CD8-positive, alpha-beta memory T cell (primary cell): ENCODE data around the gene TM2D1. TPM values are rescaled to one million over a fixed set of nuclear protein-coding genes. Genes with fewer than 3 reads are reported as not detected.
A peak's percentile ranks its signal among the peaks of the same experiment; 100 is the strongest.

ENCODE experiments used
- CTCF ChIA-PET: fragments of 350-600 bp; sonication (Branson Sonifier 250); formaldehyde crosslinking; loops from one replicate; lab custom pipeline; 2021; ENCODE audit warnings: antibody characterized with exemption; lab: Charles Lee
- POLR2A ChIA-PET: fragments of 350-600 bp; sonication (Branson Sonifier 250); formaldehyde crosslinking; loops from one replicate; lab custom pipeline; 2021; ENCODE audit warnings: antibody characterized with exemption; lab: Charles Lee
- DNase-seq, 5 donors: peaks; one replicate each; pipeline versions ENCODE4 v3.0.0 to v3.0.0-alpha.2; 2020 to 2022; ENCODE audit warnings: mixed read lengths in 1 of 5
- H3K27ac ChIP-seq: one replicate; pipeline ENCODE4 v1.7.0; 2013; ENCODE audit warnings: low read depth, mild to moderate bottlenecking, low read length, moderate library complexity
- H3K27me3 ChIP-seq: 2 replicates; pipeline ENCODE4 v1.7.0; 2013; ENCODE audit warnings: low read length, mild to moderate bottlenecking; ENCODE audit not compliant: insufficient read depth, poor library complexity, severe bottlenecking
- H3K36me3 ChIP-seq: 2 replicates; pipeline ENCODE4 v1.7.0; 2013; ENCODE audit warnings: mild to moderate bottlenecking, low read length, moderate library complexity; ENCODE audit not compliant: insufficient read depth
- H3K4me1 ChIP-seq: 2 replicates; pipeline ENCODE4 v1.7.0; 2013; ENCODE audit warnings: mild to moderate bottlenecking, low read length, moderate library complexity; ENCODE audit not compliant: insufficient read depth
- H3K4me3 ChIP-seq: 2 replicates; pipeline ENCODE4 v1.7.0; 2013; ENCODE audit warnings: mild to moderate bottlenecking, low read length
- H3K9me3 ChIP-seq: 2 replicates; pipeline ENCODE4 v1.7.0; 2013; ENCODE audit warnings: mild to moderate bottlenecking, low read length
- H3K27ac Mint-ChIP-seq, 8 donors: one replicate each; pipeline ENCODE4 v1.8.0; 2020 to 2021; ENCODE audit warnings: mixed read lengths in 8 of 8, mild to moderate bottlenecking in 6 of 8, inconsistent platforms in 3 of 8, moderate library complexity in 3 of 8
- H3K27me3 Mint-ChIP-seq, 2 donors: one replicate each; pipeline ENCODE4 v1.8.0; 2020 to 2021; ENCODE audit warnings: mixed read lengths in 2 of 2, mild to moderate bottlenecking in 1 of 2, moderate library complexity in 1 of 2
- H3K36me3 Mint-ChIP-seq, 3 donors: one replicate each; pipeline ENCODE4 v1.8.0; 2020 to 2021; ENCODE audit warnings: mixed read lengths in 3 of 3, inconsistent platforms in 1 of 3, mild to moderate bottlenecking in 1 of 3
- H3K4me1 Mint-ChIP-seq, 3 donors: one replicate each; pipeline ENCODE4 v1.8.0; 2020 to 2021; ENCODE audit warnings: mixed read lengths in 3 of 3, inconsistent platforms in 1 of 3, mild to moderate bottlenecking in 1 of 3
- H3K4me3 Mint-ChIP-seq, 7 donors: one replicate each; pipeline ENCODE4 v1.8.0; 2020 to 2021; ENCODE audit warnings: mixed read lengths in 7 of 7, mild to moderate bottlenecking in 6 of 7, moderate library complexity in 4 of 7, inconsistent platforms in 2 of 7
- H3K9me3 Mint-ChIP-seq, 5 donors: one replicate each; pipeline ENCODE4 v1.8.0; 2020 to 2022; ENCODE audit warnings: mixed read lengths in 5 of 5, mild to moderate bottlenecking in 3 of 5, moderate library complexity in 2 of 5, inconsistent platforms in 1 of 5
- polyA plus RNA-seq: library from polyadenylated mRNA; unstranded; fragments of 300-500 nt; fragmentation: Illumina TruSeq; gene quantifications from one replicate; pipeline ENCODE4 v1.2.3, GENCODE V29; 2021
- total RNA-seq, 2 experiments: library from RNA; stranded (reverse); gene quantifications; one replicate each; pipeline ENCODE4 v1.2.3, GENCODE V29; 2021

TM2D1 gene
- total and polyA plus RNA-seq, 3 experiments from 2014 or later = 30.1 to 37.1 (median 32.5) TPM

DNA sequence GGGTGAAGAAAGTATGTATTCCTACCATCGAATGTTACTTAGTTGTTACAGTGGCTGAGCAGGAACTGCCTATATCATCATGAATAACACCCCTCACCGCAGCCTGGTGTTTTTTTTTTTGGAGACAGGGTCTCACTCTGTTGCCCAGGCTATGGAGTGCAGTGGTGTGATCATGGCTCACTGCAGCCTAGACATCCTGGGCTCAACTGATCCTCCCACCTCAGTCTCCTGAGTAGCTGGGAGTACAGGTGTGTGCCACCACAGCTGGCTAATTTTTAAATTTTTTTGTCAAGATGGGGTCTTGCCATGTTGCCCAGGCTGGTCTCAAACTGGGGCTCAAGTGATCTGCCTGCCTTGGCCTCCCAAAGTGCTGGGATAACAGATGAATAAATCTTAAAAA lies 24.6 kb upstream of the TM2D1 start:
- Histone ChIP-seq H3K27ac (no peak overlapping the region), H3K27me3 (no peaks in the 10 kb centered on the region), H3K9me3 (no peaks in the 10 kb centered on the region), H3K4me1 (no peaks in the 10 kb centered on the region), H3K36me3 (no peaks in the 10 kb centered on the region), H3K4me3 (no peak overlapping the region)
- POLR2A ChIA-PET = interaction anchor here (1.1 kb wide), 1 partner anchor 53 kb away, joined by 4 read pairs; no protein-coding TSS in a partner anchor
- Mint-ChIP-seq H3K27me3 (no peaks in the 10 kb centered on the region), H3K36me3 (peaks cover 0 to 5% (median 0%) of the 10 kb centered on the region in 3 donors), H3K27ac (no peak overlapping the region), H3K9me3 (no peaks in the 10 kb centered on the region), H3K4me3 (no peak overlapping the region), H3K4me1 (peaks cover 11 to 34% (median 28%) of the 10 kb centered on the region in 3 donors)
- DNase-seq = no peak
- CTCF ChIA-PET = no interaction called here

DNA sequence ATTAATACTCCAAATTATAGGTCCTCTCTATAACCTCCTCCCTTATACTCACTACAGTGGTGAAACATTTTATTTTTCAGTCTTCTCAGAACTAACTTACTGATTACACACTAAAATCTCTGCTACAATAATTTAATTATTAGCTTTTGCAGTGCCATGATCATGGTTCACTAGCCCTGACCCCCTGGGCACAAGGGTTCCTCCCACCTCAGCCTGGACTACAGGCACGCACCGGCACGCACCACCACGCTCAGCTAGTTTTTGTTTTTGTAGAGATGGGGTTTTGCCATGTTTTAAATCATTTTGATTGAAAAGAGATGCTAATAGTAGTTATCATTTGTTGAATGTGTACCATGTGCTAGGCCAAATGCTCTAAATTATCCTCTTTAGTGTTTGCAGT lies 23.6 kb upstream of the TM2D1 start:
- ChIA-PET POLR2A (interaction anchor here (0.7 kb wide), 2 partner anchors 22 to 146 kb away, joined by 3 read pairs; no protein-coding TSS in a partner anchor), CTCF (no interaction called here)
- Mint-ChIP-seq H3K4me1 (peaks cover 15 to 38% (median 29%) of the 10 kb centered on the region in 3 donors), H3K36me3 (peaks cover 0 to 5% (median 0%) of the 10 kb centered on the region in 3 donors), H3K9me3 (no peaks in the 10 kb centered on the region), H3K27me3 (no peaks in the 10 kb centered on the region), H3K27ac (peak overlapping the region in 1 of 8 donors; percentile 32), H3K4me3 (no peak overlapping the region)
- H3K4me1 ChIP-seq = no peaks in the 10 kb centered on the region
- H3K9me3 ChIP-seq = no peaks in the 10 kb centered on the region
- no peaks in the 10 kb centered on the region for H3K27me3 ChIP-seq
- no peak overlapping the region for H3K4me3 ChIP-seq
- H3K36me3 ChIP-seq = no peaks in the 10 kb centered on the region
- DNase-seq = no peak
- no peak overlapping the region for H3K27ac ChIP-seq

DNA sequence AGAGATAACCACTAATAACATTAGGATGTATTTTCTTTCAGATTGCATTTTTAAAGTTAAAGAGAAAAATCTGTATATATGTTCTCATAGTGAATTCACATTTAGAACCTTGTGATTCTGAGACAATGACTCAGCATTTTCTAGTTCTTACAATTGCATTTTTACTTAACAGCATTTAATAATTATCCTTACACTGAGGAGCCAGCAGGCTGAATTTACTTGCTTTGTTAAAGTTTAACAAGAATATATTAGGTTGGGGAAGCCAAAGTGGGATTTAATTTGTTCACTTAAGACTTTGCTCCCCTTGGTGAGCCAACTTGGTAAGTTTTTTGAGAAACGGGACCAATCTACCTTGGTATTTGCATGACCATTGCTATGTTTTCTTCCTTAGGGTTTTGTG lies 21.9 kb upstream of the TM2D1 start:
- H3K36me3 Mint-ChIP-seq = peaks cover 0 to 8% (median 0%) of the 10 kb centered on the region in 3 donors

DNA sequence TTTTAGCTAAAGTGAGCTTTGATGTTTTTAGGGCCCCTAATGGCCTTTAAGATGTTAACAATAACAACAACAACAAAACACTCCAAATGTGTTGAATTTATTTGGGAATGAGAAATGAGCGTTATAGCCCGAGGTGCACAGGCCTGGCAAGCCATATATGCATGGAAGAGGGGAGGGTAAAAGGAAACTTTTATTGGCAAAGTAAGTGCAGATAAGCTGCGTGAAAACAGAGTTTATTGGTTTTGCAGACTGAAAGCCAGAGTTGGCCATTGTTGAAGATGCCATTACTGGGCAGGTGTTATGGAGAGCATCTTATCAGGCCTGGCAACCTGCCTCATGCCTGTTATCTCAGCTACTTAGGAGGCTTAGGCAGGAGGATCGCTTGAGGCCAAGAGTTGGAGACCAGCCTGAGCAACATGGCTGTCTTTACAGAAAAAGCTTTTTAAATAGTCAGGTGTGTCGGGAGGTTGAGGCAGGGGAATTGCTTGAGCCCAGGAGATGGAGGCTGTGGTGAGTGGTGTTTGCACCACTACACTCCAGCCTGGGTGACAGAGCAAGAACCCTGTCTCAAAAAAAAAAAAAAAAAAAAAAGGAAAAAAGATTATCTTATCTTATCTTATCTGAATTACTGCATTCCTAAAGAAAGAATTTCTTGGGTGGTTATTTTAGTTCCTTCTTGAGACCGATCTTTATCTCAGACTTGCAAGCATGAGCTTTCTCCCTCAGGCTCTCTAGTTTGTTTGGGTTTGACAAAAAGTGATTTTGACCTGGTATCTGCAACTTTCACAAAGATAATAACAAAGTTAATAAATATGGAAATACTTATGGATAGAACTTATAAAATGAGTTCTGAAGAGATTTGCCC lies 19.0 kb upstream of the TM2D1 start:
- Histone ChIP-seq H3K9me3 (no peaks in the 10 kb centered on the region), H3K4me1 (peaks cover 8% of the 10 kb centered on the region), H3K36me3 (no peaks in the 10 kb centered on the region), H3K27me3 (no peaks in the 10 kb centered on the region), H3K27ac (no peak overlapping the region), H3K4me3 (no peak overlapping the region)
- H3K27me3 Mint-ChIP-seq = peaks cover 0 to 2% of the 10 kb centered on the region in 2 donors
- DNase-seq = peak in 1 of 5 donors; percentile 8
- H3K9me3 Mint-ChIP-seq = no peaks in the 10 kb centered on the region
- H3K4me1 Mint-ChIP-seq = peaks cover 28 to 47% (median 47%) of the 10 kb centered on the region in 3 donors
- peak overlapping the region; percentile 0 to 84 (median 73) for H3K4me3 Mint-ChIP-seq
- H3K36me3 Mint-ChIP-seq = peaks cover 0 to 7% (median 0%) of the 10 kb centered on the region in 3 donors
- CTCF ChIA-PET = interaction anchor here (0.6 to 1.3 kb wide), 2 partner anchors 10 to 100 kb away, joined by 3 read pairs; no protein-coding TSS in a partner anchor
- H3K27ac Mint-ChIP-seq = peak overlapping the region; percentile 5 to 93 (median 80)
- POLR2A ChIA-PET = interaction anchor here (0.6 kb wide), 1 partner anchor 529 kb away, joined by 3 read pairs; no protein-coding TSS in a partner anchor

More for the DNA sequence above, 21.9 kb upstream of the TM2D1 start:
- DNase-seq = no peak
- H3K27ac ChIP-seq = no peak overlapping the region
- no peaks in the 10 kb centered on the region for H3K27me3 ChIP-seq
- no peak overlapping the region for H3K4me3 Mint-ChIP-seq
- H3K9me3 Mint-ChIP-seq = no peaks in the 10 kb centered on the region
- H3K4me1 Mint-ChIP-seq = peaks cover 21 to 44% (median 36%) of the 10 kb centered on the region in 3 donors
- H3K27me3 Mint-ChIP-seq = no peaks in the 10 kb centered on the region
- H3K36me3 ChIP-seq = no peaks in the 10 kb centered on the region
- H3K4me1 ChIP-seq = peaks cover 1% of the 10 kb centered on the region
- ChIA-PET POLR2A (no interaction called here), CTCF (no interaction called here)
- peak overlapping the region in 2 of 8 donors; percentile 21 to 22 for H3K27ac Mint-ChIP-seq
- no peak overlapping the region for H3K4me3 ChIP-seq
- H3K9me3 ChIP-seq = no peaks in the 10 kb centered on the region

DNA sequence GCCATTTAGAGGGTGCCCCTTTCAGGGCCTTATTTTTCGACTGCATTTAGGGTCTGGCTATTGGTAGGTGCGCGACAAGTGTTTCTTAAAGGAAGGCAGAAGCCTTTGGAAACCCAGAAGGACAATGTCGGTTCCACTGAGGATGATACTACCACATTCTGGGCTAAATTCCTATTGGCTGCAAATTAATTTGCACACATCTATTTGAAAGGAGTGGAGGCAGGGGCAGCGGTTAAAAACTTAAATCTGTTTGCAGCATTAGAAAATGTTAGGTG lies 18.4 kb upstream of the TM2D1 start:
- Mint-ChIP-seq H3K4me1 (peaks cover 29 to 47% (median 47%) of the 10 kb centered on the region in 3 donors), H3K36me3 (peaks cover 0 to 6% (median 0%) of the 10 kb centered on the region in 3 donors), H3K9me3 (no peaks in the 10 kb centered on the region), H3K4me3 (peak overlapping the region; percentile 67 to 84 (median 75)), H3K27me3 (peaks cover 0 to 2% of the 10 kb centered on the region in 2 donors), H3K27ac (peak overlapping the region; percentile 36 to 92 (median 78))
- Histone ChIP-seq H3K9me3 (no peaks in the 10 kb centered on the region), H3K36me3 (no peaks in the 10 kb centered on the region), H3K4me3 (no peak overlapping the region), H3K27ac (no peak overlapping the region), H3K4me1 (peaks cover 8% of the 10 kb centered on the region), H3K27me3 (no peaks in the 10 kb centered on the region)
- ChIA-PET CTCF (interaction anchor here (1.3 kb wide), 1 partner anchor 99 kb away, joined by 3 read pairs; no protein-coding TSS in a partner anchor), POLR2A (interaction anchor here (0.6 kb wide), 1 partner anchor 529 kb away, joined by 3 read pairs; no protein-coding TSS in a partner anchor)
- DNase-seq = no peak

DNA sequence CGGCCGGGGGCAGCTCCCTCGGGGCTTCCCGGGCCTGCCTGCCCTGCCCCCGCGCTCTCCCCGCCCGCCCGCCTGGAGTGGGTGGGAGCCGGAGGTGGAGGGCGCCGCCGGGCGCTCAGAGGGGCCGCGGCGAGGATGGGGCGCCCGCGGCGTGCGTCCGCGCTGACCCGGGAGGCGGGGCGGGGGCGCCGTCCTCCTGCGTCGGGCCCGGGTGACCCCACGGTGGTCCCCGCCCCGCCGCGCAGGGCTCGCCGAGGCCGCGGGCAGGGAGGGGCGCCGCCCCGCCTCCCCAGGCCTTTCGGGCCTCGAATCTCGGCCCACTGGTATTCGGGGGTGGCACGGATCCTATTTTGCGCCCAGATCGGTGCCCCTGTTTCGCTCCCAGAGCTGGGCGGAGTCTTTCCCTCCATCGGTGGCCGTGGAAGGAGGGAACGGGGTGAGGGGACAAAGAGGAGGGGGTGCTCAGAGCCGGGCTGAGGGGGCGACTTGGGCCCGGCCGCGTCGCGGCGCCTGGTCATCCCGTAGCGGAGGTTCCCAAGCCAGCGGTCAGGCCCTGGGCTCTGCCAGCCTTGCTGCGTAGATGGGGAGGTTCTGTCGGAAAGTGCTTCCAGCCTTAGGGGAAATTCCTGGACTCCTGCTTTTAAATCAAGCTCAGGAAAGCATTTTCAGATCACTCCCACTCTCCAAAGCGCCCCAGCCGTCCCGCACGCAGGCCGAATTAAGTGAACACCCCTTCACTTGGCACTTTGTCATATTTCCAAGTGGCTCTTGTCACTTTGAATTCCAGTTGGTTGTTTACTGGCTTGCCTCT lies 17.9 kb upstream of the TM2D1 start:
- H3K27ac ChIP-seq = no peak overlapping the region
- DNase-seq = peak in 2 of 5 donors; percentile 8 to 49
- POLR2A ChIA-PET = interaction anchor here (0.6 kb wide), 1 partner anchor 530 kb away, joined by 3 read pairs; no protein-coding TSS in a partner anchor
- H3K4me3 Mint-ChIP-seq = peak overlapping the region; percentile 67 to 95 (median 81)
- CTCF ChIA-PET = interaction anchor here (1.3 kb wide), 1 partner anchor 99 kb away, joined by 3 read pairs; no protein-coding TSS in a partner anchor
- H3K9me3 ChIP-seq = no peaks in the 10 kb centered on the region
- H3K36me3 Mint-ChIP-seq = peaks cover 0 to 6% (median 0%) of the 10 kb centered on the region in 3 donors
- peaks cover 0 to 2% of the 10 kb centered on the region in 2 donors for H3K27me3 Mint-ChIP-seq
- peak overlapping the region; percentile 36 to 92 (median 78) for H3K27ac Mint-ChIP-seq
- peaks cover 29 to 47% (median 47%) of the 10 kb centered on the region in 3 donors for H3K4me1 Mint-ChIP-seq
- no peaks in the 10 kb centered on the region for H3K36me3 ChIP-seq
- peaks cover 8% of the 10 kb centered on the region for H3K4me1 ChIP-seq
- H3K9me3 Mint-ChIP-seq = no peaks in the 10 kb centered on the region
- H3K27me3 ChIP-seq = no peaks in the 10 kb centered on the region
- H3K4me3 ChIP-seq = peak overlapping the region; percentile 73

DNA sequence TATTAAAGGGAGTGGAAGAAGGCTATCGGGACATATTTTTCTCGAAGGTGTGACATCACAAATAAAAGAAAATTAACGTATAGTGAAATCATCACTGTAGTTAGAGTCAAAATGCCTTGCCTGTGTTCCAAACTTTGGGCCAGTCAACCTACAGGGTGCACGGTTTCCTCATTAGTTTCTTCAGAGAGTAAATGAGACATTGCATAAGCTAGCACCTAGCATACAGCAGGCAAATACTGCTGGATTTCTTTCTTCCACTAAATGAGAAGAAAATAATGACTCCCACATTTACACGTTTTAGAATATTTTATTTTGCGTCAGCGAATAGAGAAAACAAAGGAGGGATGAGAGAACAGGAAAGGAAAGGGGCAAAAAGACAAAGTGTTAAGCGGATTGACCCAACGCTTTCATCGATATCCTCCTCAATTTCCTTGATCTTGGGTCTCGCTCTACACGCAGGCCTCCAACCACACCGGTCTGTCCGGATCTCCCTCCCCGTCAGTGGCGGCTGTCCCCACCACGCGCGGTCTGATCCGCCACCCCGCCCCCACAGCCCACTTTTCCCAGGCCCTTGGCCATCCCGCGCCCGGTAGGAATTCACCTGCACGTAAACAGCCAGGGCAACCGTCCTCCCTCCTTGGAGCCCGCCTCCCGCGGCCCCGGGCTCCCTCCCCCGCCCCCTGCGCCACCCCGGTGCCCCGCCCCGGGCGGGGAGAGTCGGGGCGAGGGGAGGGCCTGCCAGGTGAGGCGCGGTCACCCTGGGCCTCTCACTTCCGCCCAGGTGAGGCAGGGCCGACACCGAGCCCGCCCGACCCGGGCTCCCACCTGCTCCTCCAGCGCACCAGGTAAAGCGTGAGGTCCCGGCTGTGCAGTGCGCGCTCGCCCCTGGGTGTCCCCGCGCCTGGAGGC lies 17.0 kb upstream of the TM2D1 start, which contains the start of gene PATJ:
Gene PATJ (plus strand): TSS at position 770 of the 909 bp plus-strand sequence. CDS start 20,413 bp downstream, outside the sequence.
- H3K4me1 Mint-ChIP-seq = peaks cover 25 to 39% (median 39%) of the 10 kb centered on the region in 3 donors
- Histone ChIP-seq H3K9me3 (no peaks in the 10 kb centered on the region), H3K27ac (peak within 1 kb of the TSS; percentile 51), H3K4me3 (peak within 1 kb of the TSS; percentile 73), H3K27me3 (no peaks in the 10 kb centered on the region), H3K36me3 (no peaks in the 10 kb centered on the region), H3K4me1 (peaks cover 8% of the 10 kb centered on the region)
- no peaks in the 10 kb centered on the region for H3K9me3 Mint-ChIP-seq
- H3K36me3 Mint-ChIP-seq = peaks cover 0 to 4% (median 0%) of the 10 kb centered on the region in 3 donors
- ChIA-PET CTCF (no interaction called here), POLR2A (no interaction called here)
- H3K27ac Mint-ChIP-seq = peak within 1 kb of the TSS; percentile 90 to 97 (median 96)
- peaks cover 0 to 2% of the 10 kb centered on the region in 2 donors for H3K27me3 Mint-ChIP-seq
- H3K4me3 Mint-ChIP-seq = peak within 1 kb of the TSS; percentile 95 to 100 (median 96)
- peak; percentile 47 to 80 (median 72) for DNase-seq
